Endometrial microvascular endothelial cells (primary cell): ENCODE data around the gene ATXN2L. TPM values are rescaled to one million over a fixed set of nuclear protein-coding genes. Genes with fewer than 3 reads are reported as not detected.
"Not testable (repeated sequence)": the region's sequence is repeated elsewhere in the genome, so short reads cannot be mapped to it uniquely, and the experiment has no call there.

Experiments used
- in situ Hi-C: cut with HindIII; loops from 2 replicates; pipeline ENCODE4 v1.10.0; 2017; ENCODE audit warnings: low sequenced_read_pairs, low pct_unique_long_range_greater_than_20kb; ENCODE audit errors: inconsistent ontology term
- total RNA-seq: library from RNA; depleted of rRNA; stranded (reverse); fragments of >200 nt; gene quantifications from one replicate; pipeline ENCODE4 v1.2.3, GENCODE V29; 2015; ENCODE audit errors: inconsistent ontology term

ATXN2L gene
- total RNA-seq, 1 donor from 2014 or later, result 71.9 TPM

GRCh38 chr16:28881565-28881964 lies 58.8 kb downstream of the ATXN2L start:
- in situ Hi-C loops, result not testable (repeated sequence)

DNA sequence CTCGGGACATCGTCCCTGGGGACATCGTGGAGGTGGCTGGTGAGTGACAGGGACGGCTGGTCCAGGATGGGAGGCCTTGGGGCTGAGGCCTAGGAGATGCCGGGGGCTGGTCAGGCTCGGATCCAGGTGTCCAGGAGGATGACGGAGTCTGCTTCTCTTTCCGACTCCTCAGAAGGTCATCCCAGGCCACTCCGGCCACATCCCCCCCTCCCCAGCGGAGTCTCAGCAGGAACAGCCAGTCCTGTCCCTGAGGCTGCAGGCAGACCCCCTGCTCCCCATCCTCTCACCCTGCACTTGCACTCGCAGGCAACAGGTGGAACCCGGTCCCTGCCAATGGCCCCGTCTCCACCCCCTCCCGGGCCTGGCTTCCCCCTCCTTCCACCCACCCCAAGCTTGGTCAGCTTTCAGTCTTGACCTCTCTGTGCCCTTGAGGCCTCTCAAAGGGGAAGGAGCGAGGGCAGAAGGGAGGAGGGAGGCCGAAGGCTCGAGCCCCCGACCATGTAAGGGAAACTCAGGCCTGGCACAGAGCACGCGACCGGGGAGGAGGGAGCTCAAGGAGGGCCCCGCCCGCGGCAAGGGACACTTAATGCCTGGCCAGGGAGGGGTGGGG lies 59.9 kb downstream of the ATXN2L start:
- in situ Hi-C loops, result no loop called here

- in situ Hi-C loops, result no loop called here
These were observed 60.6 kb downstream of the ATXN2L start for GRCh38 chr16:28883221-28883996.

GRCh38 chr16:28884045-28884444 lies 61.2 kb downstream of the ATXN2L start:
- in situ Hi-C loops, result no loop called here

Other genes with a start within 250 kb of the ATXN2L start
- not detected for gene SULT1A2, start 225.9 kb upstream of the ATXN2L start, total RNA-seq
- gene SULT1A1, start 213.0 kb upstream of the ATXN2L start, total RNA-seq, result 5.9 TPM
- gene NPIPB8, start 184.9 kb upstream of the ATXN2L start, total RNA-seq, result not detected
- 191 TPM for gene EIF3C, start 111.5 kb upstream of the ATXN2L start, total RNA-seq
- gene NPIPB9, start 71.2 kb upstream of the ATXN2L start, total RNA-seq, result 1.7 TPM
- 233 TPM for gene TUFM, start 23.3 kb downstream of the ATXN2L start, total RNA-seq
- gene SH2B1, start 40.8 kb downstream of the ATXN2L start, total RNA-seq, result 25.4 TPM
- 0.28 TPM for gene ATP2A1, start 55.5 kb downstream of the ATXN2L start, total RNA-seq
- gene RABEP2, start 102.2 kb downstream of the ATXN2L start, total RNA-seq, result 116 TPM
- not detected for gene CD19, start 109.0 kb downstream of the ATXN2L start, total RNA-seq
- 20.2 TPM for gene NFATC2IP, start 127.9 kb downstream of the ATXN2L start, total RNA-seq
- gene SPNS1, start 151.8 kb downstream of the ATXN2L start, total RNA-seq, result 64.1 TPM
- 1.1 TPM for gene LAT, start 162.1 kb downstream of the ATXN2L start, total RNA-seq